DND-41 (cell line): ENCODE results near the gene SERHL2.
A peak's percentile ranks its signal among the peaks of the same experiment; 100 is the strongest.
"Not testable (repeated sequence)": the region's sequence is repeated elsewhere in the genome, so short reads cannot be mapped to it uniquely, and the experiment has no call there.

Experiments used
- ATAC-seq: fragments of 200-7000 bp; cut with Tn5 transposase; 3 replicates; pipeline ENCODE4 v1.9.1; 2021; ENCODE audit warnings: low read depth; ENCODE audit not compliant: insufficient read depth
- DNase-seq: peaks from one replicate; pipeline ENCODE4 v3.0.0-alpha.2; 2020
- H2AFZ ChIP-seq: 2 replicates; pipeline ENCODE4 v1.6.0; 2012; ENCODE audit warnings: low read depth, low read length
- H3K27ac ChIP-seq: 2 replicates; pipeline ENCODE4 v1.5.1; 2012; ENCODE audit warnings: low read length, inconsistent platforms
- H3K27me3 ChIP-seq: fragments of 200-600 bp; sonication (generic); 2 replicates; pipeline ENCODE4 v1.6.0; 2012; ENCODE audit warnings: low read length, mild to moderate bottlenecking, inconsistent platforms; ENCODE audit not compliant: insufficient read depth, poor library complexity
- H3K36me3 ChIP-seq: 2 replicates; pipeline ENCODE4 v1.5.1; 2012; ENCODE audit warnings: low read length, inconsistent platforms; ENCODE audit not compliant: insufficient read depth
- H3K4me1 ChIP-seq: 2 replicates; pipeline ENCODE4 v1.5.1; 2012; ENCODE audit warnings: mild to moderate bottlenecking, low read length; ENCODE audit not compliant: insufficient read depth
- H3K4me2 ChIP-seq: 2 replicates; pipeline ENCODE4 v1.6.0; 2012; ENCODE audit warnings: mild to moderate bottlenecking, moderate library complexity, low read length, inconsistent platforms; ENCODE audit not compliant: insufficient read depth
- H3K4me3 ChIP-seq, 2 experiments: fragments of 200-600 bp in 1 of 2; shearing (Covaris generic) in 1 of 2; 2 replicates each; pipeline ENCODE4 v1.5.1; 2012 to 2016; ENCODE audit warnings: inconsistent platforms in 2 of 2, low read length in 2 of 2, mild to moderate bottlenecking in 2 of 2, low read depth in 1 of 2, moderate library complexity in 1 of 2
- H3K79me2 ChIP-seq: 2 replicates; pipeline ENCODE4 v1.6.0; 2012; ENCODE audit warnings: low read length, inconsistent platforms; ENCODE audit not compliant: insufficient read depth
- H3K9ac ChIP-seq: 2 replicates; pipeline ENCODE4 v1.6.0; 2012; ENCODE audit warnings: low read depth, mild to moderate bottlenecking, inconsistent platforms, low read length, moderate library complexity
- H3K9me3 ChIP-seq: 2 replicates; pipeline ENCODE4 v1.5.1; 2012; ENCODE audit warnings: low read length, moderate library complexity, mild to moderate bottlenecking, inconsistent platforms; ENCODE audit not compliant: insufficient read depth, severe bottlenecking
- H4K20me1 ChIP-seq: 2 replicates; pipeline ENCODE4 v1.6.0; 2012; ENCODE audit warnings: low read length; ENCODE audit not compliant: insufficient read depth
- CTCF ChIP-seq: IDR thresholded peaks from 2 replicates; pipeline ENCODE4 v1.5.1; 2012; ENCODE audit warnings: borderline replicate concordance, low read length, moderate library complexity, mild to moderate bottlenecking; ENCODE audit not compliant: poor library complexity, severe bottlenecking; ENCODE audit errors: extremely low read depth
- EZH2 ChIP-seq: IDR thresholded peaks from 3 replicates; pipeline ENCODE4 v1.6.1; 2012; ENCODE audit warnings: borderline replicate concordance, low read depth, mild to moderate bottlenecking, moderate library complexity, low read length, inconsistent platforms; ENCODE audit not compliant: severe bottlenecking

The SERHL2 gene

GRCh38 chr22:42562684-42563083, 8.9 kb downstream of the SERHL2 start:
- Histone ChIP-seq H3K9ac (no peak overlapping the region), H3K9me3 (no peaks in the 10 kb centered on the region), H3K4me1 (no peaks in the 10 kb centered on the region), H3K79me2 (no peaks in the 10 kb centered on the region), H2AFZ (no peak overlapping the region), H3K27me3 (no peaks in the 10 kb centered on the region), H4K20me1 (peaks cover 5% of the 10 kb centered on the region; the same call in 1 of the 2 replicates), H3K4me2 (no peak overlapping the region), H3K36me3 (peaks cover 10% of the 10 kb centered on the region), H3K4me3 (no peak overlapping the region), H3K27ac (no peak overlapping the region)
- TF ChIP-seq EZH2 (no peak), CTCF (no peak)
- DNase-seq (no peak), ATAC-seq (no peak)

- not testable (repeated sequence) for H3K27me3 ChIP-seq, H4K20me1 ChIP-seq, H3K27ac ChIP-seq, H3K9ac ChIP-seq, H3K79me2 ChIP-seq, H3K4me3 ChIP-seq, H3K4me1 ChIP-seq, H2AFZ ChIP-seq, H3K4me2 ChIP-seq, H3K9me3 ChIP-seq, ATAC-seq, DNase-seq
- H3K36me3 ChIP-seq = peaks cover 10% of the 10 kb centered on the region
Observed at GRCh38 chr22:42563943-42564342, 10.2 kb downstream of the SERHL2 start.

- peaks cover 10% of the 10 kb centered on the region for H3K36me3 ChIP-seq
- H3K27ac ChIP-seq = no peak overlapping the region
- no peaks in the 10 kb centered on the region for H3K79me2 ChIP-seq
- H3K4me1 ChIP-seq = no peaks in the 10 kb centered on the region
- no peak for DNase-seq
- no peaks in the 10 kb centered on the region for H3K27me3 ChIP-seq
- peaks cover 7% of the 10 kb centered on the region; the same call in 1 of the 2 replicates for H4K20me1 ChIP-seq
- H3K4me3 ChIP-seq = no peak overlapping the region
- no peak overlapping the region for H3K9ac ChIP-seq
- H2AFZ ChIP-seq = no peak overlapping the region
- no peak for ATAC-seq
- no peak overlapping the region for H3K4me2 ChIP-seq
- no peaks in the 10 kb centered on the region for H3K9me3 ChIP-seq
- no peak for TF ChIP-seq EZH2
Observed at GRCh38 chr22:42564699-42565098, 10.9 kb downstream of the SERHL2 start.

- Histone ChIP-seq H3K79me2 (no peaks in the 10 kb centered on the region), H3K4me2 (no peak overlapping the region), H3K4me1 (no peaks in the 10 kb centered on the region), H3K27me3 (no peaks in the 10 kb centered on the region), H3K4me3 (no peak overlapping the region), H3K27ac (no peak overlapping the region), H4K20me1 (peaks cover 13% of the 10 kb centered on the region; the same call in 1 of the 2 replicates), H3K9ac (no peak overlapping the region), H3K9me3 (no peaks in the 10 kb centered on the region), H2AFZ (no peak overlapping the region), H3K36me3 (peaks cover 18% of the 10 kb centered on the region)
- TF ChIP-seq EZH2 (no peak), CTCF (no peak)
- ATAC-seq = no peak
- DNase-seq = no peak
Observed at GRCh38 chr22:42565956-42566355, 12.2 kb downstream of the SERHL2 start.

GRCh38 chr22:42567950-42568349, 14.2 kb downstream of the SERHL2 start:
- H3K4me2 ChIP-seq, DNase-seq, H3K4me1 ChIP-seq, H3K9me3 ChIP-seq, H3K4me3 ChIP-seq, H2AFZ ChIP-seq, H3K27ac ChIP-seq, ATAC-seq, H3K79me2 ChIP-seq, H4K20me1 ChIP-seq, H3K27me3 ChIP-seq, H3K9ac ChIP-seq: not testable (repeated sequence)
- H3K36me3 ChIP-seq = peaks cover 29% of the 10 kb centered on the region

- H3K9ac ChIP-seq, H3K9me3 ChIP-seq, DNase-seq, H3K4me2 ChIP-seq, H3K27ac ChIP-seq, H3K79me2 ChIP-seq, H2AFZ ChIP-seq, H3K4me1 ChIP-seq, H3K4me3 ChIP-seq, H3K27me3 ChIP-seq: not testable (repeated sequence)
- ATAC-seq = peak; percentile 11; the same call in 1 of the 3 replicates
- Histone ChIP-seq H4K20me1 (peaks cover 11% of the 10 kb centered on the region; the same call in 1 of the 2 replicates), H3K36me3 (peaks cover 46% of the 10 kb centered on the region)
Observed at GRCh38 chr22:42570580-42570979, 16.8 kb downstream of the SERHL2 start.

GRCh38 chr22:42571068-42571467, 17.3 kb downstream of the SERHL2 start:
- Histone ChIP-seq H4K20me1 (peaks cover 11% of the 10 kb centered on the region; the same call in 1 of the 2 replicates), H3K36me3 (peaks cover 45% of the 10 kb centered on the region)
- not testable (repeated sequence) for H3K4me2 ChIP-seq, H3K4me3 ChIP-seq, H3K27ac ChIP-seq, H3K9me3 ChIP-seq, H3K79me2 ChIP-seq, ATAC-seq, H3K4me1 ChIP-seq, H3K9ac ChIP-seq, H2AFZ ChIP-seq, H3K27me3 ChIP-seq, DNase-seq
